Brain microvascular endothelial cell (primary cell): ENCODE results near the gene GSG1L.

Source experiments
- DNase-seq: peaks from one replicate; pipeline ENCODE4 v3.0.0-alpha.2; 2020
- H3K27ac ChIP-seq: fragments of 250-450 bp; sonication (Bioruptor Pico); 2 replicates; pipeline ENCODE4 v1.5.1; 2020; ENCODE audit warnings: mild to moderate bottlenecking, moderate library complexity
- H3K27me3 ChIP-seq: fragments of 250-450 bp; sonication (Bioruptor Pico); replicated peaks from 2 replicates; pipeline ENCODE4 v1.5.1; 2020; ENCODE audit warnings: mild to moderate bottlenecking
- H3K36me3 ChIP-seq: fragments of 250-450 bp; sonication (Bioruptor Pico); replicated peaks from 2 replicates; pipeline ENCODE4 v1.5.1; 2020; ENCODE audit warnings: mild to moderate bottlenecking
- H3K4me3 ChIP-seq: 2 replicates; pipeline ENCODE4 v1.5.1; 2011; ENCODE audit warnings: low read depth, mild to moderate bottlenecking, control low read depth, low read length, moderate library complexity
- in situ Hi-C: cut with HindIII; loops from 2 replicates; pipeline ENCODE4 v1.10.0; 2017; ENCODE audit warnings: low sequenced_read_pairs, low pct_ligation_motif_present
- TF ChIP-seq, protein P1 (sequence below): IDR thresholded peaks from 2 replicates; pipeline ENCODE4 v1.5.1; 2011; ENCODE audit warnings: low read depth, mild to moderate bottlenecking, moderate library complexity, low read length, control low read depth, inconsistent platforms; ENCODE audit errors: missing control alignments

GSG1L gene

DNA sequence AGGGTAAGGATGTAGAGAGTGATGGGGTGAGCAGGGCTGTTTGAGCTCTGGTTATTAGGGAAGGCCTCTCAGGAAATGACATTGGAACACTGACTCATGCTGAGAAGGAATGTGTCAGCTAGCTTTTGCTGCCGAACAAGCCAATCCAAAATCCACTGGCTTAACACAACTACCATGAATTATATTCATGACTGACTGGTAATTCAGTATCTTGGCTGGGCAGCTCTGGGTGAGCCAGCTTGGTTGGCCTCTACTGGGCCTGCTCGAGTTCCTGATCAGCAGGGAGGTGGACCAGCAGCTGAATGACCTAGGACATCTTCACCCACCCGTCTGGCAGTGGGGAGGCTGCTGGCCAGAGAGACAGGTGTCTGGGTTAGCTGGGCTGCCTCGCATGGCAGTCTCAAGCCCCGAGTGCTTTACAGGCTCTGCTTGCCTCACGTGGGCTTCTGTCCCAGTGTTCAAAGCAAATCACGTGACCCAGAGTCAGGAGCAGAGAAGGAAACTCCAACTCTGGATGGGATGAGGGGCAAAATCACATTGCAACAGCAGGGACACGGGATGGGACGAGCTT, 304.1 kb downstream of the GSG1L start:
- DNase-seq = peak; percentile 52
- H3K36me3 ChIP-seq = no peaks in the 10 kb centered on the region
- H3K27me3 ChIP-seq = no peaks in the 10 kb centered on the region
- in situ Hi-C loops = no loop called here
- no peak overlapping the region for H3K27ac ChIP-seq
- TF ChIP-seq, protein P1, sequence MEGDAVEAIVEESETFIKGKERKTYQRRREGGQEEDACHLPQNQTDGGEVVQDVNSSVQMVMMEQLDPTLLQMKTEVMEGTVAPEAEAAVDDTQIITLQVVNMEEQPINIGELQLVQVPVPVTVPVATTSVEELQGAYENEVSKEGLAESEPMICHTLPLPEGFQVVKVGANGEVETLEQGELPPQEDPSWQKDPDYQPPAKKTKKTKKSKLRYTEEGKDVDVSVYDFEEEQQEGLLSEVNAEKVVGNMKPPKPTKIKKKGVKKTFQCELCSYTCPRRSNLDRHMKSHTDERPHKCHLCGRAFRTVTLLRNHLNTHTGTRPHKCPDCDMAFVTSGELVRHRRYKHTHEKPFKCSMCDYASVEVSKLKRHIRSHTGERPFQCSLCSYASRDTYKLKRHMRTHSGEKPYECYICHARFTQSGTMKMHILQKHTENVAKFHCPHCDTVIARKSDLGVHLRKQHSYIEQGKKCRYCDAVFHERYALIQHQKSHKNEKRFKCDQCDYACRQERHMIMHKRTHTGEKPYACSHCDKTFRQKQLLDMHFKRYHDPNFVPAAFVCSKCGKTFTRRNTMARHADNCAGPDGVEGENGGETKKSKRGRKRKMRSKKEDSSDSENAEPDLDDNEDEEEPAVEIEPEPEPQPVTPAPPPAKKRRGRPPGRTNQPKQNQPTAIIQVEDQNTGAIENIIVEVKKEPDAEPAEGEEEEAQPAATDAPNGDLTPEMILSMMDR = no peak
- H3K4me3 ChIP-seq = no peak overlapping the region

DNA sequence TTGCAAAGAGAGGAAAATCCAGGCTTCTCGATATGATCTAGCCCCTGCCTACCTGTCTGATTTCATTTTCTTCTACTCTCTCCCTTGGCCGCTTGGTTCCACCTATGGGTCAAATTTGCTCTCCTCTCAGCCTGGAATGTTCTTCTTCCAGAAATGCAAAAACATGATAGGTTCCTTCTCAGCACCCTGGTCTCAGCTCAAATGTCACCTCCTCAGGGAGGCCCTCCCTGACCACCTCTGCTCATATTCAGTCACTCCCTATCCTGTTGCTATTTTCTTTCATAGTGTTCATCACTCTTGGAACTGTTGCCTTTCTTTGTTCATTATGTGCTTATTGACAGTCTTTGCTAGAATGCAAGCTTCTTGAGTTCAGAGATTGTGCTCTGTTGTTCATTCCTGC, 305.0 kb downstream of the GSG1L start:
- DNase-seq = no peak
- in situ Hi-C loops = no loop called here
- Histone ChIP-seq H3K27me3 (no peaks in the 10 kb centered on the region), H3K4me3 (no peak overlapping the region), H3K27ac (no peak overlapping the region), H3K36me3 (no peaks in the 10 kb centered on the region)
- TF ChIP-seq, protein P1 = no peak

DNA sequence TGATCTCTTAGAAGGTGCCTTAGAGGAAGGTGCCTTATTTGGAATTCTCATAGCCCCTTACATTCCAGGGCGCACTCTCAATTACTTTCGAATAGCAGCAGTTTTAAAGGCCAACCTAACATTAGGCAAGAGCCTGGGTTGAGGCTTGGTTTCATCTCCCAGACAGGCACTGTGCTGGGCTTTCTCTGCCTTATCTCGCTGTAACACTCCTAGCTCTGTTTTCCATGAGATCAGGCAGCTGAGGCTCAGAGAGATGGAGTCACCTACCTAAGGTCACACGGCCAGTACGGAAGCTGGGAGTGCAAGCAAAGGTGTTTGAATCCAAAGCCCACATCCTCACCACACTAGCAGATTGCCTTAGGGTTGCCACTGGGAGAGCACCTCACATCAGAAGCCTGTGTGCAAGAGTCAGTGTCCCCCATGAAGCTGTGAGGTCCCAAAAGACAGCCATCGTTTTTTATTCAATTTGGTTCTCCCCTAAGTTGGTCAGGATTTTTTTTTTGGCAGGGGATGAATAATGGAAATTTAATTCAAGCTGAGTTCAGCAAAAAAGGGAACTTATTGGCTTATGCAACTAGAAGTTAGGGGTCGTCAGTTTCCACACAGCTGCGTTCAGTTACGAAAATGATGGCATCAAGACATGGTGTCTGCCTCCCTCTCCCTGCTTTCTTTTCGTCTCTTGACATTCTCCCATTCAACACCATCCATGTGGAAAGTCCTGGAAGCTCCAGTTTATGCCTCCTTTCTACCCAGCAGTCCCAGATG, 307.1 kb downstream of the GSG1L start:
- Histone ChIP-seq H3K27me3 (no peaks in the 10 kb centered on the region), H3K36me3 (no peaks in the 10 kb centered on the region), H3K27ac (no peak overlapping the region), H3K4me3 (no peak overlapping the region)
- in situ Hi-C loops = no loop called here
- TF ChIP-seq, protein P1 = no peak
- no peak for DNase-seq

DNA sequence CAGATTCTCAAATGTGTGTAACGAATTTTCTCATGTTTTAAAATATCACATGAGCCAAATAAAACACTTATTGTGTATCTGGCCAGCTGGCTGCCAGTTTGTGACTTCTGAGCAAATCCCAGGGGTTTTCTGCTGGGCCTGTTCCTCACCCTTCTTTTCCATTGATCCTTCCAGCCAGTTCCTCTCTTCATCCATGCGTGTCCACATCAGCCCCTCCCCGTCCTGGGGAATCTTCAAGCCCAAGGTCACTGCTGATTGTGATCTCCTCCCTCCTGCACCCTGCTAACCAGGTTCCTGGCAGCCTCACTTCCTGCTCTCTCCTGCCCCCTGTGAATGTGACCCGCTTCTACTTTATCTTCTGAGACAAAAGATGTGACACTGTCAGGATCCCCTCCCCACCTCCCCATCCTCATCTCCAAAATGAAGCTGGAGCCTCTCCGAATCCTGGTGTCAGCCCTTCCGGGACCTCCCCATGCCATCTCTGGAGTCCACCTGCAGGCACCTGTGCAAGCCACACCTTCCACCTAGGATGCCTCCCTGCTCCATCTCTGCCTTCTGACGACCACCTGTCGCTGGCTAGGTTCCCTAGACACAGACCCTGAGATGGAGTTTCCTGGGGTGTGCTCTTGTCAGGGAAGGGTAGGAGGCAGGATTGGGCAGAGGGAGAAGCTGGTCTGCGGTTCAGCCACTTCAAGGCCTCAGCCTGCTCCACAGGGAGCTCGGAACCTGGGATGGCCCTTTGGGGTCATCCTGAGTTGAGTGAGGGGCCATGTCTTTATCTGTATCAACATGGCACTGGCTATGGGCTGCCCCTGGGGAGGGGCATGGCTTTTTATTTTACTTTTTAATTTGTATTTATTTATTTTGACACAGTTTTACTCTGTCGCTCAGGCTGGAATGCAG, 308.5 kb downstream of the GSG1L start:
- no peaks in the 10 kb centered on the region for H3K27me3 ChIP-seq
- H3K27ac ChIP-seq = no peak overlapping the region
- no peaks in the 10 kb centered on the region for H3K36me3 ChIP-seq
- H3K4me3 ChIP-seq = no peak overlapping the region
- TF ChIP-seq, protein P1 = no peak
- in situ Hi-C loops = no loop called here
- no peak for DNase-seq

DNA sequence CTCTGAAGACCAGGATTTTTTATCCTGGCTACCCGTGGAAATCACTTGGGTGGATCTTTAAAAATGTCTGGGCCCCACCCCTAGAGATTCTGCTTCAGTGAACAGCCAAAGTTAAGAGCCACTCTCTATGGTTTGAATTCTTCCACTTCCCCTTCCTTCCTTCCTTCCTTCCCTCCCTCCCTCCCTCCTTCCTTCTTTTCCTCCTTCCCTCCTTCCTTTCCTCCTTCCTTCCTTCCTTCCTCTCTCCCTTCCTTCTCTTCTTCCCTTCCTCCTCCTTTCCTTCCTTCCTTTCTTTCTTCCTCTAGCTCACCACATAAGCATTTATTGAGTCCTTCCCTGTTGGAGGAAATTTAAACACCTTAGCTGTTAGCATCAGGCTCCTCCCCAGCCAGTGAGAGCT, 310.0 kb downstream of the GSG1L start:
- Histone ChIP-seq H3K36me3 (no peaks in the 10 kb centered on the region), H3K27me3 (no peaks in the 10 kb centered on the region), H3K27ac (no peak overlapping the region), H3K4me3 (no peak overlapping the region)
- in situ Hi-C loops = no loop called here
- TF ChIP-seq, protein P1 = no peak
- DNase-seq = no peak
